HL-60 (cell line): Measurements from ENCODE around the gene PTPRN2.

Experiments used
- CTCF ChIP-seq: IDR thresholded peaks from one replicate; pipeline ENCODE4 v1.5.1; 2011; ENCODE audit warnings: low read length, control low read depth, inconsistent platforms; ENCODE audit not compliant: insufficient read depth
- GABPA ChIP-seq: IDR thresholded peaks from 2 replicates; pipeline ENCODE4 v1.6.1; 2012; ENCODE audit warnings: low read depth
- POLR2AphosphoS5 ChIP-seq: IDR thresholded peaks from 2 replicates; pipeline ENCODE4 v1.6.1; 2012; ENCODE audit warnings: low read depth
- REST ChIP-seq: IDR thresholded peaks from 2 replicates; pipeline ENCODE4 v1.6.1; 2012; ENCODE audit warnings: low read depth; ENCODE audit not compliant: insufficient replicate concordance
- SPI1 ChIP-seq: IDR thresholded peaks from 2 replicates; pipeline ENCODE4 v1.6.1; 2012; ENCODE audit warnings: low read depth, mild to moderate bottlenecking, borderline replicate concordance

DNA sequence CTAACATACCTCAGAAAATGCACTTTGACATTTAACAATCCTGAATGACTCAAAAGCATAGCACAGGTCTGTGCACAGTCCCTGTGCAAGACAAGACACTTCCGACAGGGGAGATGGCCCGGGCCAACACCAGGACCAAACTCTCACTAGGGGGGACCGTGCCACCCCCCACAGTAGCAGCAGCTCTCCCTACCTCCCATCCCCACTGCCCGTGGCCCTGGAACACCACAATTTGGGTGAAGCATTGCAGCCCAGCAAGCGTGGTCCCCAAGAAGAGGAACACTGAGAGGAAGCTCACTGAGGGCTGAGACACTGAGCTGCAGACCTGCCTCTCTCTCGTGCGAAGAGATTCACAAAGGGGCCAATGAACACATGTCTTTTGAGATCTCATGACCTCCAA is 26.0 kb downstream of the PTPRN2 start:
- TF ChIP-seq CTCF (no peak), POLR2AphosphoS5 (no peak), REST (no peak), GABPA (no peak), SPI1 (no peak)
